ENCODE measurements around the gene POU2F1.

GRCh38 chr1:167301355-167301754 lies 80.7 kb downstream of the POU2F1 start:
- TF ChIP-seq CTCF (conservative IDR thresholded peaks at IDR 0.05) (no peak), EZH2 (IDR thresholded peaks at IDR 0.05; ENCODE audit: low read depth) (no peak)
